ENCODE measurements around the gene SGPP2. TPM values are rescaled to one million over a fixed set of nuclear protein-coding genes. Genes with fewer than 3 reads are reported as not detected.
"Not testable (repeated sequence)": the region's sequence is repeated elsewhere in the genome, so short reads cannot be mapped to it uniquely, and the experiment has no call there.

The SGPP2 gene
- total and polyA plus RNA-seq, 4 experiments from 2014 or later = 2.1 to 9.9 (median 5.5) TPM

GRCh38 chr2:222427646-222428301, 3.4 kb downstream of the SGPP2 start:
- Histone ChIP-seq H3K36me3 (ENCODE audit: insufficient read depth, low read length) (no peaks in the 10 kb centered on the region), H3K27me3 (ENCODE audit: insufficient read depth, low read length) (no peaks in the 10 kb centered on the region), H3K27ac (ENCODE audit: low read depth, low read length) (peak overlapping the region; percentile 27), H3K9me3 (ENCODE audit: control insufficient read depth in 1 of 2, low read length in 2 of 2) (no peaks in the 10 kb centered on the region), H3K4me1 (ENCODE audit: insufficient read depth, low read length) (peaks cover 44% of the 10 kb centered on the region), H3K4me3 (ENCODE audit: low read length in 2 of 2) (peak overlapping the region in 1 of 2 donors; percentile 10)
- Mint-ChIP-seq H3K36me3 (peaks cover 0 to 11% of the 10 kb centered on the region in 2 donors), H3K27me3 (peaks cover under 1 to 3% of the 10 kb centered on the region in 2 donors), H3K9me3 (no peaks in the 10 kb centered on the region), H3K4me1 (peaks cover 36 to 67% (median 51%) of the 10 kb centered on the region in 4 donors), H3K4me3 (peak overlapping the region; percentile 31 to 93 (median 74)), H3K27ac (peak overlapping the region; percentile 3 to 97 (median 75))
- intact Hi-C loops (cut with micrococcal nuclease) = loop anchor here (5.0 kb wide), 2 partner anchors 130 to 910 kb away; no protein-coding TSS in a partner anchor
- CTCF ChIA-PET (ENCODE audit: partially characterized antibody) = no interaction called here
- peak in 1 of 5 donors; percentile 16 for DNase-seq
- POLR2A ChIA-PET (ENCODE audit: partially characterized antibody) = no interaction called here

GRCh38 chr2:222430071-222430470, 5.7 kb downstream of the SGPP2 start:
- no peak overlapping the region for H3K27ac ChIP-seq (ENCODE audit: low read depth, low read length)
- peaks cover 33% of the 10 kb centered on the region for H3K4me1 ChIP-seq (ENCODE audit: insufficient read depth, low read length)
- H3K36me3 Mint-ChIP-seq = peaks cover 0 to 4% of the 10 kb centered on the region in 2 donors
- POLR2A ChIA-PET (ENCODE audit: partially characterized antibody) = interaction anchor here (0.6 kb wide), 1 partner anchor 11 kb away, joined by 3 read pairs; no protein-coding TSS in a partner anchor
- no peaks in the 10 kb centered on the region for H3K27me3 Mint-ChIP-seq
- H3K4me1 Mint-ChIP-seq = peaks cover 27 to 61% (median 43%) of the 10 kb centered on the region in 4 donors
- no peaks in the 10 kb centered on the region for H3K27me3 ChIP-seq (ENCODE audit: insufficient read depth, low read length)
- no peak overlapping the region for H3K27ac Mint-ChIP-seq
- DNase-seq = no peak
- H3K9me3 ChIP-seq (ENCODE audit: control insufficient read depth in 1 of 2, low read length in 2 of 2) = no peaks in the 10 kb centered on the region
- intact Hi-C loops (cut with micrococcal nuclease) = no loop called here
- H3K9me3 Mint-ChIP-seq = no peaks in the 10 kb centered on the region
- CTCF ChIA-PET (ENCODE audit: partially characterized antibody) = no interaction called here
- H3K4me3 Mint-ChIP-seq = no peak overlapping the region
- H3K36me3 ChIP-seq (ENCODE audit: insufficient read depth, low read length) = no peaks in the 10 kb centered on the region
- no peak overlapping the region for H3K4me3 ChIP-seq (ENCODE audit: low read length in 2 of 2)

GRCh38 chr2:222430681-222431080, 6.3 kb downstream of the SGPP2 start:
- no peak for DNase-seq
- no peak overlapping the region for H3K4me3 ChIP-seq (ENCODE audit: low read length in 2 of 2)
- no peaks in the 10 kb centered on the region for H3K9me3 ChIP-seq (ENCODE audit: control insufficient read depth in 1 of 2, low read length in 2 of 2)
- H3K4me1 ChIP-seq (ENCODE audit: insufficient read depth, low read length) = peaks cover 28% of the 10 kb centered on the region
- ChIA-PET CTCF (ENCODE audit: partially characterized antibody) (no interaction called here), POLR2A (ENCODE audit: partially characterized antibody) (interaction anchor here (0.6 kb wide), 1 partner anchor 11 kb away, joined by 3 read pairs; no protein-coding TSS in a partner anchor)
- peak overlapping the region in 2 of 7 donors; percentile 10 to 12 for H3K27ac Mint-ChIP-seq
- peaks cover 27 to 55% (median 38%) of the 10 kb centered on the region in 4 donors for H3K4me1 Mint-ChIP-seq
- no peak overlapping the region for H3K4me3 Mint-ChIP-seq
- no peaks in the 10 kb centered on the region for H3K27me3 Mint-ChIP-seq
- intact Hi-C loops (cut with micrococcal nuclease) = no loop called here
- H3K36me3 ChIP-seq (ENCODE audit: insufficient read depth, low read length) = no peaks in the 10 kb centered on the region
- H3K9me3 Mint-ChIP-seq = no peaks in the 10 kb centered on the region
- no peaks in the 10 kb centered on the region for H3K27me3 ChIP-seq (ENCODE audit: insufficient read depth, low read length)
- H3K36me3 Mint-ChIP-seq = no peaks in the 10 kb centered on the region
- H3K27ac ChIP-seq (ENCODE audit: low read depth, low read length) = no peak overlapping the region

- no peaks in the 10 kb centered on the region for H3K27me3 ChIP-seq (ENCODE audit: insufficient read depth, low read length)
- no peaks in the 10 kb centered on the region for H3K9me3 Mint-ChIP-seq
- ChIA-PET CTCF (ENCODE audit: partially characterized antibody) (no interaction called here), POLR2A (ENCODE audit: partially characterized antibody) (no interaction called here)
- no peak overlapping the region for H3K4me3 Mint-ChIP-seq
- DNase-seq = no peak
- peaks cover 20 to 44% (median 29%) of the 10 kb centered on the region in 4 donors for H3K4me1 Mint-ChIP-seq
- no peak overlapping the region for H3K27ac ChIP-seq (ENCODE audit: low read depth, low read length)
- no peaks in the 10 kb centered on the region for H3K36me3 ChIP-seq (ENCODE audit: insufficient read depth, low read length)
- intact Hi-C loops (cut with micrococcal nuclease) = no loop called here
- no peak overlapping the region for H3K4me3 ChIP-seq (ENCODE audit: low read length in 2 of 2)
- peaks cover 16% of the 10 kb centered on the region for H3K4me1 ChIP-seq (ENCODE audit: insufficient read depth, low read length)
- H3K36me3 Mint-ChIP-seq = no peaks in the 10 kb centered on the region
- no peaks in the 10 kb centered on the region for H3K9me3 ChIP-seq (ENCODE audit: control insufficient read depth in 1 of 2, low read length in 2 of 2)
- H3K27me3 Mint-ChIP-seq = no peaks in the 10 kb centered on the region
- no peak overlapping the region for H3K27ac Mint-ChIP-seq
Observed at GRCh38 chr2:222431869-222432268, 7.5 kb downstream of the SGPP2 start.

- Mint-ChIP-seq H3K9me3 (peaks cover 0 to 2% (median 0%) of the 10 kb centered on the region in 8 donors), H3K4me3 (no peak overlapping the region), H3K4me1 (peaks cover 11 to 29% (median 15%) of the 10 kb centered on the region in 4 donors), H3K36me3 (no peaks in the 10 kb centered on the region), H3K27me3 (no peaks in the 10 kb centered on the region), H3K27ac (peak overlapping the region in 2 of 7 donors; percentile 33 to 45)
- H3K9me3 ChIP-seq (ENCODE audit: control insufficient read depth in 1 of 2, low read length in 2 of 2) = no peaks in the 10 kb centered on the region
- H3K4me1 ChIP-seq (ENCODE audit: insufficient read depth, low read length) = no peaks in the 10 kb centered on the region
- H3K27me3 ChIP-seq (ENCODE audit: insufficient read depth, low read length) = no peaks in the 10 kb centered on the region
- no peaks in the 10 kb centered on the region for H3K36me3 ChIP-seq (ENCODE audit: insufficient read depth, low read length)
- ChIA-PET POLR2A (ENCODE audit: partially characterized antibody) (no interaction called here), CTCF (ENCODE audit: partially characterized antibody) (no interaction called here)
- intact Hi-C loops (cut with micrococcal nuclease) = no loop called here
- H3K27ac ChIP-seq (ENCODE audit: low read depth, low read length) = no peak overlapping the region
- no peak for DNase-seq
- H3K4me3 ChIP-seq (ENCODE audit: low read length in 2 of 2) = no peak overlapping the region
Observed at GRCh38 chr2:222433332-222434173, 9.2 kb downstream of the SGPP2 start.

GRCh38 chr2:222434204-222434603, 9.9 kb downstream of the SGPP2 start:
- H3K27me3 ChIP-seq (ENCODE audit: insufficient read depth, low read length) = no peaks in the 10 kb centered on the region
- H3K4me1 ChIP-seq (ENCODE audit: insufficient read depth, low read length) = no peaks in the 10 kb centered on the region
- no peaks in the 10 kb centered on the region for H3K36me3 Mint-ChIP-seq
- H3K4me1 Mint-ChIP-seq = peaks cover 11 to 29% (median 15%) of the 10 kb centered on the region in 4 donors
- POLR2A ChIA-PET (ENCODE audit: partially characterized antibody) = no interaction called here
- no peak for DNase-seq
- H3K27ac ChIP-seq (ENCODE audit: low read depth, low read length) = no peak overlapping the region
- no peak overlapping the region for H3K4me3 ChIP-seq (ENCODE audit: low read length in 2 of 2)
- no peak overlapping the region for H3K27ac Mint-ChIP-seq
- CTCF ChIA-PET (ENCODE audit: partially characterized antibody) = no interaction called here
- no peaks in the 10 kb centered on the region for H3K36me3 ChIP-seq (ENCODE audit: insufficient read depth, low read length)
- peaks cover 0 to 2% (median 0%) of the 10 kb centered on the region in 8 donors for H3K9me3 Mint-ChIP-seq
- H3K27me3 Mint-ChIP-seq = no peaks in the 10 kb centered on the region
- no peak overlapping the region for H3K4me3 Mint-ChIP-seq
- H3K9me3 ChIP-seq (ENCODE audit: control insufficient read depth in 1 of 2, low read length in 2 of 2) = no peaks in the 10 kb centered on the region
- intact Hi-C loops (cut with micrococcal nuclease) = no loop called here

- DNase-seq; H3K27me3 Mint-ChIP-seq; H3K9me3 ChIP-seq (ENCODE audit: control insufficient read depth in 1 of 2, low read length in 2 of 2); H3K4me1 ChIP-seq (ENCODE audit: insufficient read depth, low read length); H3K4me3 ChIP-seq (ENCODE audit: low read length in 2 of 2); H3K9me3 Mint-ChIP-seq; CTCF ChIA-PET (ENCODE audit: partially characterized antibody); H3K27ac ChIP-seq (ENCODE audit: low read depth, low read length); H3K27ac Mint-ChIP-seq; H3K27me3 ChIP-seq (ENCODE audit: insufficient read depth, low read length); H3K36me3 Mint-ChIP-seq; intact Hi-C loops (cut with micrococcal nuclease); H3K36me3 ChIP-seq (ENCODE audit: insufficient read depth, low read length); H3K4me3 Mint-ChIP-seq; POLR2A ChIA-PET (ENCODE audit: partially characterized antibody): not testable (repeated sequence)
- H3K4me1 Mint-ChIP-seq = peaks cover 8 to 19% (median 10%) of the 10 kb centered on the region in 4 donors
Observed at GRCh38 chr2:222435400-222436039, 11.2 kb downstream of the SGPP2 start.

Measured in CD4-positive, alpha-beta memory T cell (primary cell).